ENCODE results near the gene MET.
"Not testable (repeated sequence)": the region's sequence is repeated elsewhere in the genome, so short reads cannot be mapped to it uniquely, and the experiment has no call there.

DNA sequence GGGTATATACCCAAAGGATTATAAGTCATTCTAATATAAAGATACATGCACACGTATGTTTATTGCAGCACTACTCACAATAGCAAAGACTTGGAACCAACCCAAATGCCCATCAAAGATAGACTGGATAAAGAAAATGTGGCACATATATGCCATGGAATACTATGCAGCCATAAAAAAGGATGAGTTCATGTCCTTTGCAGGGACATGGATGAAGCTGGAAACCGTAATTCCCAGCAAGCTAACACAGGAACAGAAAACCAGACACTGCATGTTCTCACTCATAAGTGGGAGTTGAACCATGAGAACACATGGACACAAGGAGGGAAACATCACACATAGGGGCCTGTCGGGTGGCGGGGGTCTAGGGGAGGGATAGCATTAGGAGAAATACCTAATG, 79.1 kb downstream of the MET start:
- TF ChIP-seq CTCF (conservative IDR thresholded peaks at IDR 0.05 in 1 of 2, IDR thresholded peaks at IDR 0.05 in 1 of 2; ENCODE audit: low read depth in 1 of 2, low read length in 2 of 2); EZH2 (IDR thresholded peaks at IDR 0.05; ENCODE audit: low read length, missing control alignments): not testable (repeated sequence)

All from fibroblast of lung (primary cell).